Limb (tissue), 2 donors: ENCODE results near the gene NOTCH3.
A peak's percentile ranks its signal among the peaks of the same experiment; 100 is the strongest.

Experiments
- DNase-seq, 2 donors: peaks; one replicate each; pipeline ENCODE4 v3.0.0-alpha.2; 2016; ENCODE audit errors: extremely low spot score in 2 of 2

The NOTCH3 gene

DNA sequence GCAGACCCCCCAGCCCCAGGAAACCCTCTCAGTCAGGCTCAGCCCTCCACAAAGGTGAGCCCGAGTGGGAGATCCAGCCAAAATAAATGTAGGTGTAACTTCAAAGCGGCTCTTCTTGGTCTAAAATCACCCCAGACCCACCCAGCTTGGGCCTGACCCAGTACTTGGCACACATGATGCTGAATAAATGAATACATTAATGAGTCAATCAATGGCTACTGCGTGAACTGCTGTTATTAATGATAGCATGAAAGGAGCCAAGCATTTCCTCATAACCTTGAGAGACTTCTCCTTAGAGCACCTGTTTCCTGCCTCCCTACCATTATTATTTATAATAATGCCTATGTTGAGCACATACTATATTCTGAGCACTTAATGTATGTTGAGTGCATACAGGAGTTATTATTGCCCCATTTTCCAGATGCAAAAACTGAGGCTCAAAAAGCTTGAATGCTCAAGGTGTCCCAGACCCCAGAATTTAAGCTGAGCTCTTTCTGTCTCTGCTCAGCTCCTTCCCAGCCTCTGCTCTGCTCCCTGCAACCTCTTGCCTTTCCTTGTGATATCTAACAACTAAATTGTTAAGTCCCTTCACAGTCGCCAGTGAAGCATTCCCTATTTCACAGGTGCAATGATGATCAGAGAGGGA lies 4.3 kb downstream of the NOTCH3 start:
- DNase-seq, result no peak

DNA sequence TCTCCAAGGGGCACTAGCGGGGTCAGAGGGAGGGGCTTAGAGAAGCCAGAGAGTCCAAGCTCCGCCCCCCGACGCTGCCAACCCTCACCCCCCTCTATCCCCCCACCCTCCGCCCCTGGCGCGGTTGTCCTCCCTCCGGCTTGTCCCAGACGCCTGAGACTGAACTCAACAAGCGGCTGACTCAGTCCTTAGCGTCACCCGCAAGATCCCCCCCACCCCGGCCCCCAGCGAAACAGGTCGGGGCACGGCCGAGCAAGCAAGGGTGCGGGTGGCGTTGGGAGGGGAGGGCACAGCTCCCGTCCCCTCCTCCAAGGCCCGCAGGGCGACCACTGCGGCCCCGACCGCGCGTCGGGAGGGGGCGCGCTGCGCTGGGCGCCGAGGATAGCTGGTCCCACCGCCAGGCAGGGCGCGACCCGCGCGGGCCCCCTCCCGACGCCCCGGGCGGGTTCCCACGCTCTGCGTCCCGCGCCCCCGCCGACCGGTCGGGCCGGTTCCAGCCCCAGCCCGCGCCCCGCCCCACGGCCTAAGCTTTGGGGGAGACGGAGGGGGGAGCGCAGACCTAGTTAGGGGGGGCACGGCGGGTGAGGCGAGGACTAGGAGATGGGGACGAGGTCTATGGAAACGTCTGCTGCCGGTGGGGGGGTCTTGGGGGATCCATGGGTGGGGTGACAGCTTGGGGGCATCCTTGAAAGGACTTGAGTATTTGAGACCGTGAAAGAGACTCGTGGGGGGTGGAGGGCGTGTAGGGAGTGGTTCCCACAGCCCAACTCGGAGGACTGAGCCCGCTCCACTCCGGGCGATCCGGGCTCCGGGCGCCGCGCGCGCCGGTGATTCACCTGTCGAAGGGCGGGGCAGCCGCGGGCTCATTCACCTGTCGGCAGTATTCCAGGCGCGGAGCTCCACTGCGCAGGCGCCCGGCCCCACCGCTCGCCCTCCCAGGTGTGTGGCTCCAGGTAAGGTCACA lies 5.1 kb downstream of the NOTCH3 start:
- DNase-seq, result peak in 1 of 2 donors; percentile 79

DNA sequence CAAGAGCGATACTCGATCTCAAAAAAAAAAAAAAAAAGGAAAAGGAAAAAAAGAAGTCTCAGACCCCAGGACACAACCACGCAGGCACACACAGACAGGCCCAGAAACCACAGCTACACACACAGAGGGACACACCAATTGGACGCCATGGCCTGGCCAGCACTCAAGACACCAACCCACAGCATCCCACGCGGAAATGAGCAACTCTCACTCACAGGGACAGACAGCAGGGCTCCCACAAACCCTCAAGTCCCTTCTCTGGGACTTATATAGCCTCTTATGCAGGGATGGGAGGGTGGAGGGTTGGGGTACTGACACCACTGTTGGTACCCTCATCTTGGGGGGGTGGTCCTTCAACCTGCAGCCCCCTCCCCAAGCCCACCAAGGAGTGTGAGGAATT lies 5.9 kb downstream of the NOTCH3 start:
- no peak for DNase-seq

DNA sequence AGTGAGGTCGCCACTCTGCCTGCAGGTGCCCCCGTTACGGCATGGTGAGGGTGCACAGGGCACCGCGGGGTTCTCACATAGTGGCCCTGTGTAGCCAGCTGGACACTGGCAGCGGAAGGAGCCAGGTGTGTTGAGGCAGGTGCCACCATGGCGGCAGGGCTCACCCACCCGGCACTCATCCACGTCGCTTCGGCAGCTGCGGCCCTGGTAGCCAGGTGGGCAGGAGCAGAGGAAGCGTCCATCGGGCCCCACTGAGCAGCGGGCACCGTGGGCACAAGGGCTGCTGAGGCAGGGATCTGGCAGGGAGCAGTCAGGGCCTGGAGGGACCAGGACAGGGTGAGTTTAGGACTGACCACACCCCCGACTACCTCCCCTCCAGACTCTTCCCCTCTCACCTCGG lies 8.8 kb downstream of the NOTCH3 start:
- no peak for DNase-seq

DNA sequence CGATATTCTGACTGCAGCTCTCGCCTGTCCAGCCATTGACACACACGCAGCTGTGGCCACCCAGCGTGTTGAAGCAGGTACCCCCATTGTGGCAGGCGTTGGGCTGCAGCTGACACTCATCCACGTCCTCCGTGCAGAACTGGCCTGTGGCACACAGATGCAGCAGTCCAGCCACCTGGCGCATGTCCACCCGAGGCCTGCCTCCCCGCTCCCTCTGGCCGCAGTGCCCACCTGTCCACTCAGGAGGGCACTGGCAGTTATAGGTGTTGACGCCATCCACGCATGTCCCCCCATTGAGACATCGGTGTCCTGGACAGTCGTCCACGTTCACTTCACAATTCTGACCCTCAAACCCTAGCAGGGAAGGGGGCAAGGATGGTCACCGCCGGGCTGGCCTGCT lies 9.3 kb downstream of the NOTCH3 start:
- DNase-seq, result no peak

DNA sequence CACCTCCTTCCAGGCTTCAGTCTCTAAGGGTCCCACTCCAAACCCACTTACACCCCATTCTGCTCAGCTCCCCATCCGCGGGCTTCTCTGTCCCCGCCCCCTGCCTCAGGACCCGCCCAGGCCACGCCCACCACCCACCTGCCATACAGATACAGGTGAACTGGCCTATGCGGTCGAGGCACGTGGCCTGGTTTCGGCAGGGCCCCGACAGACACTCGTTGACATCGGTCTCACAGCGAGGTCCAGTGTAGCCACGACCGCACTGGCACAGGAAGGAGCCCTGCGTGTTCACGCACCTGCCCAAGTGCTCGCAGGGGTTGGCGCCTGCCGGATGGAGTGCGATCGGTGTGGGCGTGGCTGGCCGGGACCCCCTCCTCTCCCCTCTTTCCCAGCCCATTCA lies 11.9 kb downstream of the NOTCH3 start:
- no peak for DNase-seq

DNA sequence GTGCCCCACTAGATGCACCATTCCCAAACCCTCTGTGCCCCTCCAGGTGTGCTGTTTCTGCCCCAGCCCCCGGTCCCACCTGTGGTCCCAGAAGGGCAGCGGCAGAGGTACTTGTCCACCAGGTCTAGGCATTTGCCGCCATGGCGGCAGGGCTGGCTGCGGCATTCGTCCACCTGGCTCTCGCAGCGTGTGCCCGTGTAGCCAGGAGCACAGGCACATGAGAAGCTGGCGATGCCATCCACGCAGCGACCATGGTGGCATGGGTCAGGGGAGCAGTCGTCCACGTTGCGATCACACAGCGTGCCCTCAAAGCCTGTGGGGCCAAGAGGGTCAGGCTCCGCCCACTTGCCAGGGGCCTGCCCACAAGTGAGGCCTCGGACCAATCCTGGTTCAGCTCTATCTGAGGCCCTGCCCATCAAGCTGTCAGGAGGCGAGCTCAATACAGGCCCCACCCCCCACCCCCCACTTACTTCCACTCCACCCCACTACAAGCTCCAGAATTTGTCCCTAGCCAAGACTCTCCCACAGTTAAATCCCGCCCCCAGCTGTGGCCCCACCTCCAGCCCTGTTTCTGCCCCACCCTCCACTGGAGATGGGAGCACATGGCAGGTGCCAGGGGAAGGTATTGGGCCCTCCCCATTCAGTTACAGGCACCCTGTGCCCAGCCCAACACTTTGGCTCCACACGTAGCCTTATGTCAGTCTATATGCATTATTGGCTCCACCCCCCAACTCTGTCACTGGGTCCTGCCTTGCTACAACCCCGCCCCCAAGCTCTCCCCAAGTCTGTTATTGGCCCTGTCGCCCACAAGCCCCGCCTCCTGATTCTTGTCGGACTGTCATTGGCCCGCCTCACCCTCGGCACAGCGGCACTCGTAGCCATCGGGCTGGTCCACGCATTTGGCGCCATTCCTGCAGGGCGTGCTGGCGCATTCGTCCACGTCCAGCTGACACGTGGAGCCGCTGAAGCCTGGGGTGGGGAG lies 13.5 kb downstream of the NOTCH3 start:
- no peak for DNase-seq

DNA sequence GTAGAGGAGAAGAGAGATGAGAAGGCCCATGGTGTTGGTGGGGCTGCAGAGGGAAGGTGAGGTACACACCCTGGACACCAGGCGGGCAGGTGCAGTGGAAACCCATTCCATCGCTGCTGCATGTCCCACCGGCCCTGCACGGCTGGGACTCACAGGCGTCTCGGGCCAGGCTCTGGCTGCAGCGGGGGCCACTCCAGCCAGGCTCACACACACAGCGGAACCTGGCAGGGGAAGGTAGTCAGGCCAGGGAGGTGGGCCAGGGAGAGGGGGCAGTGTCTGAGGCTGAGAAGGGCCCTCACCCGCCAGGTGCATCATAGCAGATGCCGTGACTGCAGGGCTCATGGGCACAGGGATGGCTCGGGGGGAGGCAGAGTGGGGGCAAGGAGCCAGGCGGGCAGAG lies 15.6 kb downstream of the NOTCH3 start:
- no peak for DNase-seq

DNA sequence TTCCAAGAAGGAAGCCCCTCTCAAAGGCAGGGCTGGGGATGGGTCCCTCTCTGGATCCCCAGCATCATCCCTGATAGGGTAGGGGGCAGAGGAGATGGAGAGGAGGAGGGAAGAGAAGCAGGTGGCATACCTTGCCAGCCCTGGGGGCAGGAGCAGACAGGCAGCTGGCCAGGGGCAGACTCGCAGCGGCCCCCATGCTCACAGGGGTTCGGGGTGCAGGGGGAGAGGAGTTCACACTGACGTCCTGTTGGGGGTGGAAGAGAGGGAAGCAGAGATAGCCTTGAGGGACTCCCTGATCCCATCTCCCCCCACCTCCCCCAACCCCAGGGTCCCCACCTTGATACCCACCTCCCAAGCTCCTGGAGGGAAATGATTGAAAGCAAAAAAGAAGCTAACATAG lies 16.0 kb downstream of the NOTCH3 start:
- DNase-seq, result no peak

DNA sequence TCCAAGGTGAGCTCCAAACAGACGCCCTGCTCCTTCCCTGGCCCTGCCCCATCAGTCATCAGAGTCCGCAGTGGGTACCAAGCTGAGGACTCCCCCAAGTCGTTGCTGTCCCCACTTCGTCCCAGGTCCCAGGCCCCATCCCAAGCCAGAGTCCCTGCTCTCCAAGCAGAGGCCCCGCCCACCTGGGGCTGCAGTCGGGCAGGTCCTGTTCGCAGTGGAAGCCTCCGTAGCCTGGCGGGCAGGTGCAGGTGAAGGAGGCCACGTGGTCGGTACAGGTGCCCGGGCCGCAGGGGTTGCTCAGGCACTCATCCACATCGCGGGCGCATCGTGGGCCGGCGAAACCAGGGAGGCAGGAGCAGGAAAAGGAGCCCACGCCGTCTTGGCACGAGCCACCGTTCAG lies 19.4 kb downstream of the NOTCH3 start:
- no peak for DNase-seq

DNA sequence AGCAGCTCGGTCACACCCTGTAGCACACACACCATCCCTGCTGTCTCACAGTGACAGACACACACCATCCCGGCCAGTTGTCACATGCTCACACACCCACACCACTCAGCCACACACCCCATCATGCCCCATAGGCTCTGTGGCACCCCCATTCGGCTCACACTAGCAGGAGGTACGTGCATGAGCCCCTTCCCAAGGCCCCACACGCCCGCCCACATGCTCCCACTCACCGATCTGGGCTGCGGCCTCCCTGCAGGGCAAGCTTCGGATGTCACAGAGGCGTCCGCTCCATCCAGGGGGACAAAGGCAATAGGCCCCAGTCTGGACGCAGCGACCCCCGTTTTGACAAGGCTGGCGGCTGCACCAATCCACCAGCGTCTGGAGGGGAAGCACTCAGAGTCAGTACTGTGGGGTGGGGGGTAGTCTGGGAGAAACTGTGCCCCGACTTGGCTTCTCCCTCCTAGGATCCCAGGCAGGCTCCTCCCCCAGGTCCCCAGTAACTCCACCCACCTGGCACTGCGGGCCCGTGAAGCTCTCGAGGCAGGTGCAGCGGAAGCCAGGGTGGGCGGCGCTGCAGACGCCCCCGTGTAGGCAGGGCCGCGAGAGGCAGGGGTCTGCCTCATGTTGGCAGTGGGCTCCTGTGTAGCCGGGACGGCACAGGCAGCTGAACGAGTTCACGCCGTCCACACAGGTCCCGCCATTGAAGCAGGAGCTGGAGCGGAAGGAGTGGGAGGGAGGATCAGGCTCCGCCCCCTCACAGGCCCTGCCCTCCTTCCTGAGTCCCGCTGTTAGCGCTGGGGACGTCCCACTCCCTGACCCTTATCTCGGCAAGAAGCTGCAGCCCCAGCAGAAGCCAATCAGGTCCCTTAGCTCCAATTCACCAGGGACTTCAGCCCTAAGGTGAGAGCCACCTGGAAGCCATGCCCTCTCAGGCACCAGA lies 20.1 kb downstream of the NOTCH3 start:
- no peak for DNase-seq

DNA sequence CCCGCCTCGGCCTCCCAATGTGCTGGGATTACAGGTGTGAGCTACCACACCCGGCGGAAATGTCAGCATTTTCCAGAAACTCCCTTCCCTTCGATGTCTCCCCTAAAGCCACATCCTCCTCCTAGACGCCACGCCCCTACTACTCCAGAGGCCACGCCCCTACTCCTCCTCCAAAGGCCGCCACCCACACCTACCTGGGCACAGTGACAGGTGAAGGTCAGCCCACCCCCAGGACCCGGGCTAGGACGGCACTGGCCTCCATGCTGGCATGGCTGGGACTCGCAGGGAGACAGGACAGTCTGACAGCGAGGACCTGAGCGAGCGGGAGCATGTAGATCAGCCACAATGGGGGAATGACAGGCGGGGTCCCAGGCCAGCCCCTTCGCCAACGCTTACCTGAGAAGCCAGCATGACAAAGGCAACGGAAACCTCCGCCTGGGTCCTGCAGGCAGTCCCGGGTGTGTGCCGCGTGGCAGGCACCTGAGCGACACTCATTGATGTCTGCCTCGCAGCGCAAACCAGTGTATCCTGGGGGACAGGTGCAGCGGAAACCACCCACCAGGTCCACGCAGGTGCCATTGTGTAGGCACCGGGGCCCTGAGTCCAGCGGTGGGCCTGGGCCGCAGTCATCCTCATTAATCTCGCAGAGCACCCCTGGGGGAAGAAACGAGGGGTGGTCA lies 22.0 kb downstream of the NOTCH3 start:
- no peak for DNase-seq

DNA sequence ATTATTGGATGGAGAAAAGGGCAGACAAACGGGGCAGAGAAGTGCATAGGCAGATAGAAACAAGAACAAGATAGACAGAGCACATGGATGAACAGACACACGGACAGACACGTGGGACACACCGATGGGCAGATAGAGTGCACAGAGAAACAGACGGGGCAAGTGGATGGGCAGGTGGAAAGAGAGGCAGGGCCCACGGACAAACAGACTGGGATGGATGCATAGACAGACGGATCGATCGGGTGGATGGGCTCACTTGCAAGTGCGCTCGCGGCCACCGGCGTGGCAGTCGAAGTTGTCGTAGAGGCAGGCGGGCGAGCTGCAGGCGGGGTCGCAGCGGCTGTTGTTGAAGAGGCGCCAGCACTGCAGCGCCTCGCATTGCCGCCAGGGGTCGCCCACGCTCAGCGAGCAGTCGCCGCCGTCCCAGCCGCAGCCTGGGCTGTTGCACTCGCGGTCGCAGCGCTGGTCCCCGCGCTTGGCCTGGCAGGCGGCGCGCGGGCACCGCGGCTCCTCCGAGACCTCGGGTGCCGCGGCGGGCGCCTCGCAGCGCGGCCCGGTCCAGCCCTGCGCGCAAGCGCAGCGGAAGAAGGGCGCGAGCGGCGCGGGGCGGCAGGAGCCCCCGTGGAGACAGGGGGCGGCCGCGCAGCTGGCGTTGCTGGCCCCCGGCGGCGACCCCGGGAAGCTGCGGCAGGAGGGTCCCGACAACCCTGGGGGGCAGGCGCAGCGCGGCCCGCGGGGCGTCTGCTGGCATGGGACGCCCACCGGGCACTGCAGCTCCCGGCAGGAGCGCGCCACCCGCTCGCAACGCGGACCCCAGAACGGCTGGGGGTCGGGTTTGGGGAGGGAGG lies 23.3 kb downstream of the NOTCH3 start:
- DNase-seq, result peak; percentile 72 to 91

DNA sequence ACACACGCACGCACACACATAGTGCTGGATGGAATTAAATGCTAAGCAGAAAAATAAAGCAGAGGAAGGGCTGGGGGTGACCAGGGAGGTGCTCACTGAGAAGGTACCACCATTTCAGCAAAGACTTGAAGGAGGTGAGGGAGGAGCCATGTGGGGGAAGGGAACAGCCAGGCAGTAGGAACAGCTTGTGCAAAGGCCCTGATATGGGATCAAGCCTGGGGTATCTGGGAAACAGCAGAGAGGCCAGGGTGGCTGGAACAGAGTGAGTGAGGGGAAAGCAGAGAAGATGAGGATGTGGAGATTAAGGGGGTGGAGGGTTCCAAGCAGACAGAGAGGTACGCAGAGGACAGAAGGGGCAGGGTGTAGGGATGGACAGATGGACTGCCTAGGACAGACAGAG lies 25.2 kb downstream of the NOTCH3 start:
- DNase-seq, result no peak

DNA sequence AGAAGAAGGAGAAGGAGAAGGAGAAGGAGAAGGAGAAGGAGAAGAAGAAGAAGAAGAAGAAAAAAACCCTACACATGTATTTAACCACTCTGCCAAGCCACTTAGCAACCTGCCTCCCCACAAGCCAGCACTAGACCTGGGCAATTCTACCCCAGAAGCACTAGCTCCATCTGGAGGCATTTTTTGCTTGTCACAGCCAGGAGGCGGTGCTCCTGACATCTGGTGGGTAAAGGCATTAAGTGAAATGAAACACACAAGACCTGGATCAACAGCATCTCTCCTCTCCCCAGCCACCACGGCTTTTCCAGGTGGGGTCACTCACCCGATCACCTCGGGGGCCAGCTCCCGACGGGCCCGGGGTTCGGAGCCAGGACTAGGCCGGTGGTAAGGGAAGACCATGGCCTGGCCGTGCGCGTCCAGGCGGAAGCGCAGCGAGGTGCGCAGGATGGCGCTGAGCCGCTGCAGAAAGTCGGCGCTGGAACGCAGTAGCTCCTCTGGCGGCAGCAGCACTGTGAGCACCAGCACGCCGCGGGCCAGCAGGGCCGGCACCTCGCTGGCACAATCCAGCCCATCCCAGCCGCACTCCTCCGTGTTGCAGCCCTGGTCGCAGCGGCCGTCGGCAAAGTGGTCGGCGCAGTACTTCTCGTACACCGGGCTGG lies 26.9 kb downstream of the NOTCH3 start:
- DNase-seq, result no peak

DNA sequence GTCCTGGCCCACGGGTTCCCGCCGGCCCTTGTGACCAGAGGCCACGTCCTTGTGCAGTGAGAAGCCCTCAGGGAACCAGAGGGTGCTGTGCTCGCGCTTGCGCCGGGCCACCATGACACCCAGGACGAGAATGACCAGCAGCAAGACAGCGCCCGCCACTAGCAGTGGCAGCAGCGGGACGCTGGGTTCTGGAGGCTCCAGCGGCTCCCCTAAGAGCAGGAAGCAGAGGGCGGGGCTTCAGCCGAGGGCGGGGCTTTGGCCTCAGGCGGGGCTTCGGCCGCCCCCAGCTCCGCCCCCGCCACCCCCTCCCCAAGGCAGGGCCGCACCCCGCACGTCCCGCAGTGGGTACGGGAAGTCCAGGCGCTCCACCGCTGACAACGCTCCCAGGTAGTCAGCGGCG lies 30.4 kb downstream of the NOTCH3 start:
- DNase-seq, result no peak

DNA sequence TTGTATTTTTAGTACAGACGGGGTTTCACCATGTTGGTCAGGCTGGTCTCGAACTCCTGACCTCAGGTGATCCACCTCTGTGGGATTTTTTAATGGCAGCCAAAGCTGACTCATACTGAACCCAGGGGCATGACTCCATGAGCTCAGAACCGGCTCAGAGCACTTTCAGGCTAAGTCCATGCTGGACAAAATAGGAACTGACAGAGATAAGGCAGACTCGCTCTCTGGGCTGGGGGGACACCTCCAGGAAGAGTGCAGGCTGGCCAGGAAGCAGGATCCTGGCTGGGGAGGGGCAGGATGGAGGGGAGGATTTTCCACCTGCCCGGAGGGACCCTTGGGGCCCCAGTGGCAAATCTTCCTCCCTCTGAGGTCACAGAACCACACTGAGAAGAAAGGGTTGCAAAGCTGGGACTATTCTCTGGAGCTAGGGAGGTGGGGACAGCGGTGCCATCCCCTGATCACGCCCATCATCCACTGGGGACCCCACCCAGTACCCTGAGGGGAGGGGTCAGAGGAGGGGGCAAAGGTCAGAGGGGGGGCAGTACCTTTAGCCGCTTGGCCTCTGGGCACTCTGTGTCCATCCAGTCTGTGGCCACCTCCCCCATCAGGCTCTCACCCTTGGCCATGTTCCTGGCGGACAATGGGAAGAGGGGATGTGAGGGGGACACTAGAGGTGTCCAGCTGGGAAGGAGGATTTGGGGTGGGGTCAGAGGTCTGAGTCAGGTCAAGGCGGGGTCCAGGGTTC lies 31.1 kb downstream of the NOTCH3 start:
- DNase-seq, result no peak

DNA sequence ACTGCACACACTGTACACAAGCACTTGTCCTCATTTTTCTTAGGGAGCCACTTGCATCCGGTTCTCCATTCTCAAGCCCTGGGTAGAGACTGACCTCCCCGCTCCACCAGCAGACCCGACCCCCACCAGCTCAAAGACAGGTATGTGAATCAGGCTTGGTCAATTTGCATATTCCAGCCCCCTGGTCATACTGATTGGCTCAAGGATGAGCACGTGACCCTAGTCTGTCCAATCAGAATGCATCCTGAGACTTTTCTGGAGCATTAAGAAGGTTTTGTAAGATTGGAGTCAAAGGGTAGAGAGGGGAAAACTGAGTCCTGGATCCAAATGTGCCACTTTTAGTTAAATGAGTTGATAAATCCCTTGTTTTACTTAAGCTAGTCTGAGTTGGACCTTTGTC lies 34.1 kb downstream of the NOTCH3 start:
- DNase-seq, result no peak
